COLO668 (cell line): ENCODE measurements around the gene BBC3.
"Not testable (repeated sequence)": the region's sequence is repeated elsewhere in the genome, so short reads cannot be mapped to it uniquely, and the experiment has no call there.

Source experiments
- DNase-seq: peaks from one replicate; lab custom pipeline; 2025; ENCODE audit not compliant: unreplicated experiment; lab: John Stamatoyannopoulos, UW

BBC3 gene

GRCh38 chr19:47230921-47231214 lies at the start of gene BBC3:
Gene BBC3 (minus strand): TSS chr19:47231199. CDS start chr19:47228431, 2,768 bp downstream.
- DNase-seq = no peak

DNA sequence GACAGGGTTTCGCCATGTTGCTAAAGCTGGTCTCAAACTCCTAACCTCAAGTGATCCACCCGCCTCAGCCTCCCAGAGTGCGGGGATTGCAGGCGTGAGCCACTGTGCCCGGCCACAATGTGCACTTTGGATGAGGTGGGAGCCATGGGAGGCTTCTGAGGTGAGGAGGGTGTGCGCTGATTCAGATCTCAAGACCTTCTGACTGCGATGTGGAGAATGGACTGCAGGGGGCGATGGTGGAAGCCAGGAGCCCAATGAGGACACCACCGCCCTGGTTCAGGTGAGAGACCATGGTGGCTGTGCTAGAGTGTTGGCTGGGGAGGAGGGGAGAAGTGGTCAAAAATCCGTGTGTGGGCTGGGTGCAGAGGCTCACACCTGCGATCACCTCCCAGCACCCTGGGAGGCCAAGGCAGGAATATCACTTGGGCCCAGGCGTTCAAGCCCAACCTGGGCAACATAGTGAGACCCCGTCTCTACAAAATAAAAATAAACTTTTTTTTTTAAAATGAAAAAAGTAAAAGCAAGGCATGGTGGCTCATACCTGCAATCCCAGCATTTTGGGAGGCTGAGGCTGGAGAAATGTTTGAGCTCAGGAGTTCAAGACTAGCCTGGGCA lies 49.3 kb upstream of the BBC3 start:
- peak; percentile 45 for DNase-seq

DNA sequence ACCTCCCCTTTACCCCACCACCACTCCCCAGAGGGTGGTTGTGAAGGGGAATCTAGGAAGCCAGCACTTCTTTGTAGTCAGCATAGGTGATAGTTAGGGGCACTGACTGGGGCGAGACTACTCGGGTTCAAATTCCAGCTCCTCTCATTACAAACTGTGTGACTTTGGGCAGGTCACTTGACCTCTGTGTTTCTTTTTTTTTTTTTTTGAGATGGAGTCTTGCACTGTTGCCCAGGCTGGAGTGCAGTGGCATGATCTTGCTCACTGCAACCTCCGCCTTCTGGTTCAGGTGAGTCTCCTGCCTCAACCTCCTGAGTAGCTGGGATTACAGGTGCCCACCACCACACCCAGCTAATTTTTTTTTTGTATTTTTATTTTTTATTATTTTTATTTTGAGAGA lies 45.5 kb upstream of the BBC3 start:
- DNase-seq = not testable (repeated sequence)

DNA sequence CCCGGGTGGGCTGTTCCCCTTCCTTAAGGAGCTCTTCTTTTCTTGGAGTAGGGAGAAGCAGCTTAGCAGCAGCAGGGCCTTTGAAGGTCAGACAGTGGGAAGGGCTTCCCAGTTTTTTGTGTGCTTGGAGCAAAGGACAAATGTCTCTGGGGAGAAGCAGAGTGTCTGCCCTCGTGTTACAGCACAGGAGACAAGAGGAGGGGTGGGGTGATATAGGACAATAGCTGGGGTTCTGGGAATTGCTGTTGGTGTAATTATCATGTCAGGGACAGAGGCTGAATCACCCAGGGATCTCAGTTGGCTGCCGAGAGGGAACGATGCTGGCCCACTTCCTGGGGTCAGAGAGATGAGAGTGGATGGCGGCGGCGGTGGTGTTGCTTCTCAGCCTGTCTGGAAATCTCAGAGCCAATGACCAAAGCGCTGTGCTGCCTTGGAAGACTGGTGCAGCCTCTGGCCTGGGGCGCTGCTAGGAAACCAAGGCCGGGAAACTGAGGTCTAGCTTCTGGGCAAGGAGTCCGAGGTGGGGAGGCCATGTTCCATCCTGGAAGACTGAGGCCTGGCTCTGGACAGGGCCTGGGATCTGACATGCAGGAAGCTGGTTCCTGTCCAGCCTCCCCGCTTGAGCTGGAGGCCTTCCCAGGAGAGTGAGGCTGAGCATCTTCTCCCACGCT lies 44.9 kb upstream of the BBC3 start:
- DNase-seq = no peak

- peak; percentile 50 for DNase-seq
Measured at GRCh38 chr19:47274891-47275761, 44.1 kb upstream of the BBC3 start.

DNA sequence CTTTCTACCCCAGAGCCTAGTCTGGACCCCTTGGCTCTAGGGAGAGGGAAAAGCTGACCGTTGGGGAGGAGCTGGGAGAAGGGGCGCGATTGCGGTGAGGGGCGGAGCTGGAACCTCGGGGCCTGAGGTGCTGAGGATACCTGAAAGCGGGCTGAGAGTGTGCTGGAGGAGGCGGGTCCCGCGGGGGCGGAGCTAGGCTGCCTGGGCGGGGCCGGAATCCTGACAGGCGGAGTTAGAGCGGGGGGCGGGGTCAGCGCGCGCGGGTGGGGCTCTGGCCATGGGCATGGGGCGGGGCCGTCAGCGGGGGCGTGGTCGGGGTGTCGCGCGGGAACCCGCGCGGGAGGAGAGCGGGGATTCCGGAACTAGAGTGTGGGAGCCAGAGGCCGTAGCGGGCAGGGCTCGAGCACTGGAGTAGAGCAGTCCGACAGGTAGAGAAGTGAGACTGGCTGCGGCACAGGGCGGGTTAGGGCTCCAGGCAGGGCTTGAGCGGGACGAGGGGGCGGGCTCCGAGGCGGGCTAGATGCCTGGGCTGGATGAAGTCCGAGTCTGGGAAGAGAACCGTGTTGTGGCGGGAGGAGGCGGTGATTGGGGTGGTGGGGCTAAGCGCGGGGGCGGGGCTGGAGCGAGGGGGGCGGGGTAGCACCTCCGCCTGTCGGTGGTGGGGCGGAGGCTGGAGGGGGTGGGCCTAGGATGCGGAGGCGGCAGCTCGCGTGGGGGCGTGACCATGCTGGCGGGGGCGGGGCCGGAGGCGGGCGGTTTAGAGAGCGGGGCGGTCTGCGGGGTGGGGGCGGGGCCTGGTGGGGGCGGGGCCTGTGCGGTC lies 43.3 kb upstream of the BBC3 start, which contains the start of gene INAFM1:
Gene INAFM1, plus strand, starts transcription at position 815 of the 820 bp plus-strand sequence. CDS start 35 bp downstream, outside the sequence.
- peak; percentile 93 for DNase-seq

GRCh38 chr19:47273313-47274070 lies 42.5 kb upstream of the BBC3 start:
- peak; percentile 88 for DNase-seq

DNA sequence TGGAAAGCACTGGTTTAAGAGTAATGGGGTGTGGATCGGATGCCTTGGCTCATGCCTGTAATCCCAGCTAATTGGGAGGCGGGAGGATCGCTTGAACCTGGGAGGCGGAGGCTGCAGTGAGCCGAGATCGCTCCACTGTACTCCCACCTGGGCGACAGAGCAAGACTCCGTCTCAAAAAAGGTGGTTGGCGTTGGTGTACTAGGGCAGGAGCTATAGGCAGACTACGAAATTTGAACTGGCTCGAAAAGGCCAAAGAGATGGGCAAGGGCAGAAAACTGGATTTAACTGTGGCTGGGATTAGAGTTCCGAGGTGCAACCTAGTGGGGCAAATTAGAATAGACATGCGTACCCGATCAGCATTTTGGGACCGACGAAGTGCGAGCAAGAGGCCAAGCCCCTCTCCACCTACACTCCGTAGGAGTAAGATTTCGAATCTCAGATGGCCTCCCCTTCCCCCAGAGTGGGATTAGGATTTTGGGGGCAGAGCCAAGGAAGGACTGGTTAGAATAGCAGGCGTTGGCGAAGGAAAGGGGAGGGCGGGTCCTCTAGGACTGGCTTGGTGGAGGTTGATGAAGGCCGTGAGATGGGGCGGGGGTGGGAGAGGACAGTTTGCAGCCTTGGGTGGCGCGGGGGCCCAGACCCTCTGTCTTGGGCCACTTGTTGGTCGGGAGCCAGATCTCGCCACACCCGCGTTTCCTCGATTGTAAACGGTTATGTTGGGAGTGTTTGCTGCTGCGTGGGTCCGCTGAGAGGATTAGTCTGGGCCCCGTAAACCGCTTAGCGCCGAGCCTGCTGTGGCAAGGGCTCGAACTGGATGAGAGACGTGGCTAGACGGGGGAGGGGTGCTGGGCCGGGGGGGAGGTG lies 41.7 kb upstream of the BBC3 start:
- peak; percentile 44 for DNase-seq

GRCh38 chr19:47271949-47272348 lies 41.0 kb upstream of the BBC3 start:
- no peak for DNase-seq

GRCh38 chr19:47270408-47270807 lies 39.4 kb upstream of the BBC3 start:
- DNase-seq = no peak

- no peak for DNase-seq
Measured at GRCh38 chr19:47269596-47269995, 38.6 kb upstream of the BBC3 start.

DNA sequence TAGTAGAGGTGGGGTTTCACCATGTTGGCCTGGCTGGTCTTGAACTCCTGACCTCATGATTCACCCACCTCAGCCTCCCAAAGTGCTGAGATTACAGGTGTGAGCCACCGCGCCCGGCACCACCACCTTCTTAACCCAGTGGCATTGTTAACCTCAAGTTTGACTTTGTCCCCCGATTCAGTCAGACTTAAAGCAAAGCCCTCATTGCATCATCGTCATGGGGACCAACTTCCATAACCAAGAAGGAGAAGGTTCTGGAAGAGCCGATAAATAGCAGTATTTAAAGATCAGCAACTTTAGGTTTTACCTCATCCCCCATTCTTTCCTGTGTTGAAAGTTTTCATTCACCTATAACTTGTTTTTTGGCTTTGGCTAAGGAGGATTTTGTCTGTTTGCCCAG lies 37.0 kb upstream of the BBC3 start:
- DNase-seq = no peak

GRCh38 chr19:47267350-47267759 lies 36.4 kb upstream of the BBC3 start:
- no peak for DNase-seq

DNA sequence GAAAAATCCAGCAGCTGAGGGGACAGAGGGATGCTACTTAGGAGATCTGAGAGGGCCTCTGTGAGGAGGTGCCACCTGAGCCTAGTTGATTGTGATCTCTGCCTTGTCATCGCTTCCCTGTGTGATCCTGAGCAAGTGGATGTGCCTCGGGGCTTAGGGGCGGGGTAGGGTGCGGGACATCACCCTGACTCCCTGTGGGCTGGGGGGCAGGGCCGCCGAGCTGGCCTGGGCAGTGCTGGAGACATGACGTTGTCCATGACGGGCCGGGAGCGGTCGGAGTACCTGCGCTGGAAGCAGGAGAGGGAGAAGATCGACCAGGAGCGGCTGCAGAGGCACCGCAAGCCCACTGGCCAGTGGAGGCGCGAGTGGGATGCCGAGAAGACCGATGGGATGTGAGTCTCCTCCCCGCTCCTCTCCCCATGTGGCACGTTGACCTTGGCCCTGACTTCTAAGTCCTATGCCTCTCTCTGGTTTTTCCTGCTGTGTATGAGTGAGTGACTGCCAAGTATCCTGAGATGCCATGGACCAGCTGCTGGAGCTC lies 35.5 kb upstream of the BBC3 start:
- no peak for DNase-seq

DNA sequence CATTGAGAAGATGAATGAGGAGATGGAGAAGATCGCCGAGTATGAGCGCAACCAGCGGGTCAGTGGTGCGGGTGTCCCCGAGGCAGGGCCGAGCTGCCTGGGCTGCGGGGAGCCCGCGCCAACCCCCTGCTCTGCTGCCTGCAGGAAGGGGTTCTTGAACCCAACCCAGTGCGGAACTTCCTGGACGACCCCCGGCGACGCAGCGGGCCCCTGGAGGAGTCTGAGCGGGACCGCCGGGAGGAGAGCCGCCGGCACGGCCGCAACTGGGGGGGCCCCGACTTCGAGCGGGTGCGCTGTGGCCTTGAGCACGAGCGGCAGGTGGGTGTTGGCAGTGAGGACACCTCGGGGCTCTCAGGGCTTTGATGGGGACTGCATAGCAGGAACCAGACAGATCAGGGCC lies 33.6 kb upstream of the BBC3 start:
- no peak for DNase-seq

DNA sequence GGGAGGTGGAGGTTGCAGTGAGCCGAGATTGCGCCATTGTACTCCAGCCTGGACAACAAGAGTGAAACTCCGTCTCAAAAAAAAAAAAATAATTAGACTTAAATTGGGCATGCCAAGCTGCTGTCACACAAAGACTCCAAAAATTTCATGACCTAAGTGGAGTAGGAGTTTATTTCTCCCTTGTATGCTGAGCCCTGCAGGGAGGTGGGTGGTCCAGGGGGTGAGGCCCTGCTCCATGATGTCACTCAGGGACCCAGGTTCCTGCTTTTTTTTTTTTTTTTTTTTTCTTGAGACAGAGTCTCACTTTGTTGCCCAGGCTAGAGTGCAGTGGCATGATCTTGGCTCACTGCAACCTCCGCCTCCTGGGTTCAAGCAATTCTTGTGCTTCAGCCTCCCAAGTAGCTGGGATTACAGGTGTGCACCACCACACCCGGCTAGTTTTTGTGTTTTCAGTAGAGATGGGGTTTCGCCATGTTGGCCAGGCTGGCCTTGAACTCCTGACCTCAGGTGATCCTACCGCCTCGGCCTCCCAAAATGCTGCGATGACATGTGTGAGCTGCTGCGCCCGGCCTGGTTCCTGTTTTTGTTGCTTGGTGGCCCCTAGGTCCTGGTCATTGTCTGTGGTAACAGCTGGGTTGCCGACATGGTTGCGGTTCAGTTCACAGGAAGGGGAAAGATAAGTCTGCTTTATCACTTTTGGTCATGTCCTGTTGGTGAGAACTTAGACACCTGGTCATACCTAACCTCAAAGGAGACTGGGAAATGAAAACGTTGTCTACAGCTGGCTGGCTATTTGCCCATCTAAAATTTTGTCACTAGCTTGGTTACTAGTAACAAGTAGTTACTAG lies 31.2 kb upstream of the BBC3 start:
- DNase-seq = not testable (repeated sequence)

DNA sequence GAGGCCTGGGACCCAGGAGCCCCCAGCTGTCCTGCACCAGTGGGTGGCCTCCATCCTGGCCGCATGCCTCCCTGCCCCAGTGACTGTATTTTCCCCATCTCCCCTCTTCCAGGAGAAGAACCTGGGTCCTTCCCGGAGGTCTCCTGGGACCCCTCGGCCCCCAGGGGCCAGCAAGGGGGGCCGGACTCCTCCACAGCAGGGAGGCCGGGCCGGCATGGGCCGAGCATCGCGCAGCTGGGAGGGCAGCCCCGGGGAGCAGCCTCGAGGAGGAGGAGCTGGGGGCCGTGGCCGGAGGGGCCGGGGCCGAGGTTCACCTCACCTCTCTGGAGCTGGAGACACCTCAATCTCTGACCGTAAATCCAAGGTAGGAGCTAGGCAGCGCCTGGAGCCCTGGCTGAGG lies 29.5 kb upstream of the BBC3 start:
- no peak for DNase-seq

DNA sequence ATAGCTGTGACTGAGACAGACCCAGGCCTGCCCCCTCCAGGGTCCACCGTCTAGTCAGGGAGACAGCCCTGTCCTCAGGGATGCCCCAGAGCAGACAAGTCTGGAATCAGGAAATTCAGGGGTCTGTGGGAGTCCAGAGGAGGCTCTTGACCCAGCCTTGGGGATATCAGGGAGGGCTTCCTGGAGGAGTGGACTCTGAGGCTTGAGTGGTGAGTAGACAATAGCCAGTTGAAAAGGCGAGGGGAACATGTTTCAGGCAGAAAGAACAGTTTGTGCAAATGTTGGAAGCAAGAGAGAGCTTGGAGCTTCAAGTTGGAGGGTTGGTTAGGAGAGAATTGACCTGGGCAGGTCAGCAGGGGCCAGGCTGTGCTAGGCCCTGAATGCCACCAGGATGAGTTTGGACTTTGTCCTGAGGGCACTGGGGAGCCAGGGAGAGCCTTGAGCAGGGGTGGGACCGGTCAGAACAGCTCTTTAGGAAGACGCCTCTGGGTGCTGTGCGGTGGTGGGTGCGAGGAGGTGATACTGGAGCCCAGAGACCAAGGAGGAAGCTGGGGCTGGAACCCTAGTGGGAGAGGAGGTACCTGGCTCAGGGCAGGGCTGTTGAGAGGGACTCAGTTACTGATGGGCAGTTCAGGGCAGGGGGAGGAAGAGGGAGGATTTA lies 28.0 kb upstream of the BBC3 start:
- DNase-seq = no peak
